ENCODE measurements around the gene IFNA8.
"Not testable (repeated sequence)": the region's sequence is repeated elsewhere in the genome, so short reads cannot be mapped to it uniquely, and the experiment has no call there.

Gene IFNA8

DNA sequence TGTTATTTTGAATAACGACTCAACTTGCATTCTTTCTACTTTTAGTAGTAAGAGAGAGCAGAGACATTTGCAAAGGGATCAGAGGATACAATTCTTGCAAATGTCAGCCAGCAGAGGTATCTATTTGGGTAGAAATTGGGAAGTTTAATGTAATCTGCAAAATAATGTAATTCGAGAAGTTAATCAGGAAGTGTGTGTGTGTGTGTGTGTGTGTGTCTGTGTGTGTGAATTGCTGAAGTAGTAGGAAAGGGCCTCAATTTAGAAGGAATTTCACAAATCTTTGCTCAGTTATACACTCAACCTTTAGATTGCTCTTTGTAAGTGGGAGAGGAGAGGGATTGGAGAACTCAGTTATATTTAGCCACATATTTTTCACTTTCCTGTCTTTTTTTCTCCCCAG is 20.3 kb downstream of the IFNA8 start:
- DNase-seq: no peak

DNA sequence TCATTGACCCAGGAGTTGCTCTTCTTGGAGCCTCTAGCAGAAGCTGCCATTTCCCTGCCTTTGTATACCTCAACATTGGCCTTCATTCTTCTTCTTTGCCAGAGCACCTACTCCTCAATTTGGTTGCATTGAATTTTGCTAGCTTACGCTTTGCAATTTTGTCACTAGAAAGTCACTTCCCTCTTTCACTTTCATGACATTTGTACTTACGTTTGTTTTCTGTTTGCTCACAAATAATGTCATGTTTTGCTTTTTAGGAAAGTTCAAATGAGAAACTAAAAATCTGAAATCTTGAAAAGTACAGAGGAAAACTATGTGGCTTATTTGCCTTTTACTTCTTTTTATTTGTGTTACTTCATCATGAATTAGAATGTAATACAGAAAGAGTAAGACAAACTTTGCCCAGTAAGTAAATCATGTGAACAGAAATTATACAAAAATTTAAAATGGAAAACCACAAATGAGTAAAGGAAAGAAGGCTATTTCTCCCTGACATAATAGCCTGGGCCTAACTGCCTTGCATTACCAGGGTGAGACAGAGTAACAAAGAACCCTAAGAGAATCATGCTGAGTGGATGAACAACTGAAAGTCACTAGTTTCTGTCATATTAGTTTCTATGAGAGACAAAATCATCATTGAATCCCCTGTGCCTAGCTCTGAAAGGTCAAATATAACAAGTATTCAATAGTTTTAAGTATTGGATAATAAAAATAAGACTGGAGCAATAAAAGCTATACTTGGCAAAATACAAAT is 23.9 kb downstream of the IFNA8 start:
- DNase-seq: no peak

DNA sequence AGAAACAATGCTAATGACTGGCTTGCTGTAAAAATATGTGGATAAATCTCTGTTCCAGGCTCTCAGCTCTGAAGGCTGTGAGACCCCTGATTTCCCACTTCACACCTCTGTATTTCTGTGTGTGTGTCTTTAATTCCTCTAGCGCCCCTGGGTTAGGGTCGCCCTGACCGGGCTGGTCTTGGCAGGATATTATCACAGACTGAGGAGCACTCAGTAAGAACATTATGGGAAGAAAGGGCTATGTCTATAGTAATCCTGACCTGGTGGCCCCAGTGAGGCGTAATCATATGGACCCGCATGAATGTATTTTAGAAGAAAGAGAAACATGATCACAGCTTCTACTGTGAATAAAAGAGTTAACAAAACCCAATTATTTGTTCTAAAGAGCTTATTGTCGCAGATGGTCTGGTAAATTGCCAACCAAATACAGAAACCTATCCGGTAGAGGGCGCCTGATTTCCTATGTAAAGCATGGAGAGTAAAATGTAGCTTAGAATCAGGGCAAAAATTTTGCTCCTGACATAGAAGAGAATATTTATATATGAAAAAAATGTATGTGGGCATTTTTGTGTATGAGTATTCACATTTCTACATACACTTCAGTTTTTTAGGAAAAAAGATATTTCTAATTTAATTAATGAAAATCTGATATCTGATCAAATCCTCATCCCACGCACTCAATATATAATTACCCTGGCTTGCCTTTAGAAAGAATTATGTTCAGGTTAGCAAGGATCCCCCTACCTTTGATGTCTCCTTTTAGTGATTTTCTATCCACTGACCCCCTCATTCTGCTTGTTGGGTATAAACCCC is 25.5 kb downstream of the IFNA8 start:
- DNase-seq: no peak

DNA sequence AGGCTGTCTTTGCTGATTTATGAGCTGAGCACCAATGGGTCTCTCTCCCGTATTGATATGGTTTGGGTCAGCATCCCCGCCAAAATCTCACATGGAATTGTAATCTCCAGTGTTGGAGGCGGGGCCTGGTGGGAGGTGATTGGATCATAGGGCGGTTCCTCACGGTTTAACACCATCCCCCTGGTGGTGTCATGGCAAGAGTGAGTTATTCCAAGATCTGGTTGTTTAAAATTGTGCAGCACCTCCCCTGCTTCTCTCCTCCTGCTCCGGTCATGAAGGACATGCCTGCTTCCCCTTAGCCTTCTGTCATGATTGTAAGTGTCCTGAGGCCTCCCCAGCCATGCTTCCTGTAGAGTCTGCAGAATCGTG is 26.1 kb downstream of the IFNA8 start:
- not testable (repeated sequence) for DNase-seq

DNA sequence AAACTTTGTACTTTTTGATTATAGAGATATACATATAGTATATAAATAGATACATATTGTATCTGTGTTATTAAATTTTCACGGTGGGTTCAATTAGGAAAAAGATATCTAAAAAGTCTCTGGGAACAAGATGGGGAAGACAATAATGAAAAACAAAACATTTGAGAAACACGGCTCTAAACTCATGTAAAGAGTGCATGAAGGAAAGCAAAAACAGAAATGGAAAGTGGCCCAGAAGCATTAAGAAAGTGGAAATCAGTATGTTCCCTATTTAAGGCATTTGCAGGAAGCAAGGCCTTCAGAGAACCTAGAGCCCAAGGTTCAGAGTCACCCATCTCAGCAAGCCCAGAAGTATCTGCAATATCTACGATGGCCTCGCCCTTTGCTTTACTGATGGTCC is 31.2 kb downstream of the IFNA8 start, which contains the start of gene IFNA1:
IFNA1 (plus strand) TSS at position 301 of the 400 bp plus-strand sequence; CDS start at position 370, 69 bp downstream.
- no peak for DNase-seq

DNA sequence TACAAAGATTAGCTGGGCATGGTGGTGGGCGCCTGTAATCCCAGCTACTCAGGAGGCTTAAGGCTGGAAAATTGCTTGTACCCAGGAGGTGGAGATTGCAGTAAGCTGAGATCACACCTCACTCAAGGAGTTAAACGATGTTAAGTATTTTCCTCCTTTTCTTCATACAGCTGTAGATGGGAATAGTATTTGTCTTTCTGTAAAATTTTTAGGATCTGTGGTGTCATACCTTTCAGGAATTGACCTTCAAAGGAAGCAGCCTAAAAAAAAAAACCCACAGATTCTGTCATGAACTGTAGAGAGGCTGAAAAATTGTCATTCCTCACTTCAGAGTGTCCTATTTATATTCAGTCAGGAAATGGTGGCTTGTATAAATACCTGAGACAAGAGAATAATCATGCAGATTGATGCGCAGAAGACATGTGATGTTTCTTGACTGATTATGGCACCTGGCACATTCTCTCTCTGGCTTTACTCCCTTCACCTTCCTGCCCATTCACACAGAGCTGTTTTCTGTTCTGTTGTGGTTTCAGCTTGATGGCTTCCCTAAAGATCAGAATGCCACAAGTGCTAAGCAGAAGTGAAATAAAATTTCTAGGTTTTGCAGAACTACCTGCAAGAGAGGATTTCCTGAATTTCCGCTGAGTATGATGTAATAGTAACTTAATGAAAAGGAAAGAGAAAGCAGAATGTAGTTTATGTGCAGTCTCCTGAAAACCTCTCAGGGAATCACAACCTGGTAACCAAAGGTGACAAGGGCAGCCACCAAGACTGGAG is 35.1 kb downstream of the IFNA8 start:
- DNase-seq: no peak

DNA sequence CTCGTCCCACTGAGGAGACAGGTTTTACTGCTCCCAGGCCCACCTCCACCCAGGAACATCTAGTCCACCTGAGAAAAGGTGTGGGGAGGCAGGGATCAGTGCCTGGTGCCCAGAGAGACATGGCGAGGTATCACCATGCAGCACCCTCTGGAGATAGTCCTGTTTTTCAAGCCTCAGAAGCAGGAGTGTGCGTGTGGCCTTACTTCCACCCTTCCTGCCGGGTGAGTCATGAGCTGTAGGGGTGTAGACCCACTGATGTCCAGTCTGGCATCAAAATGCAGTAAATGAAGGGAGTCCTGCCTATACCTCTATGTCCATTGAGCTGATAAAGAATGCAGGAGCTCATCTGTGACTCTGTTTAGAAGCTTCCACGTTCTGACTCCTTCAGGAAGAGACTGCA is 40.4 kb downstream of the IFNA8 start:
- not testable (repeated sequence) for DNase-seq

DNA sequence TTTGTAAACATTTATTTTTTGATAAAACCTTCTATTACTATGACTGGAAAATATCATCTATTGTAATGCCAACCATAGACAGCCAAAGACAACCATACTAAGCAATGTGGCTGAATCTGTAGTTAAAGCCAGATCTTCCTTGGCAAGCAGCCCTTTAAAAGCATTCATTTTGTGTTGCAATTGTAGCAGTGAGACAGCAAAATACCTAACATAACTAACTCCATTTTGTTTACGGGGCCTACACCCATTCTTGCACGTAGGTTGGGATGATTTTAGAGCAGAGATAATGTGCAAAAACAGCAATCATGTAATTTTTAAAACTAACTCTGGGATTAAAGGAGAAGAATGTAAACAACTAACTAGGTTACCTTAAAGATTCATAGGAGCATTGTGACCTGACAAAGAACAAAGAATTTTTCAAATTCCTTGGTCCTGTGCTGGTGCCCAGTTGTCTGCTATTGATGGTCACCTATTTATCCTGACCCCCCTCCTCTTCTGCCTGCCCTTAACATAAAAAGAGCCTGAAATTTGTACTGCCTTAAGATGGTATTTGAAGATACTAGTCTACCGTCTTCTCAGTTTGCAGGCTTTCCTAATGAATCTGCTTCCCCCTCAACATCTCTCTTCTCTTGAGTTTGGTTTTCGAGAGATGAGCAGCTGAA is 41.9 kb downstream of the IFNA8 start:
- no peak for DNase-seq

DNA sequence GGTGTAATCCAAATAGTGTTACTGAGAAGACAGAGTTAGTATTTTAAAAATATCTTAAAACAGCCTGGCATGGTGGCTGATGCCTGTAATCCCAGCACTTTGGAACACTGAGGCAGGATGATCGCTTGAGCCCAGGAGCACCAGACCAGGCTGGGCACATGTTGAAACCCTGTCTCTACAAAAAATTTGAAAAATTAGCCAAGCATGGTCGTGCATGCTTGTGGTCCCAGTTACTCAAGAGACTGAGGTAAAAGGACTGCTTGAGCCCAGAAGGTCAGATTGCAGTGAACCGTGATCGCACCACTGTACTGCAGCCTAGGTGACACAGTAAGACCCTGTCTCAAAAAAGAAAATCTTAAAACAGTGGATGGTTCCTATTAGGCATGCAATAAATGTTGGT is 43.8 kb downstream of the IFNA8 start:
- DNase-seq: no peak

DNA sequence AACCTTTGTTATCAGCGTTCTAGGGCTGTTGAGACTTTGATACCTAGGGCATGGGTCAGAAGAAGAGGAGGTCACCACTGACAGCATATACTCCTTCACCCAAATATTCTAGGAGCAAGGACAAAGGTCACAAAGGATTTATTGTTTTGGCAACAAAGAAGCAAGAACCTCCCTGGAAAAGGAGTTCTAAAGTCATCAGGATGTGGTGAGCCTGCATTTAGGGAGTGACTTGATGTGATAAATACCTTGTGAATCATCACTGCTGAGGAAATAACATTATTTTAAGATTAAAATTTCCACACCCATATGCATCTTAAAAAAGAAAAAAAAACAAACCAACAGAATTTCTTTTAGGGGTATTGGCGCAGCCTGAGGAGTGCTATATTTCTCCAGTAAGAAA is 45.2 kb downstream of the IFNA8 start:
- DNase-seq: no peak

DNA sequence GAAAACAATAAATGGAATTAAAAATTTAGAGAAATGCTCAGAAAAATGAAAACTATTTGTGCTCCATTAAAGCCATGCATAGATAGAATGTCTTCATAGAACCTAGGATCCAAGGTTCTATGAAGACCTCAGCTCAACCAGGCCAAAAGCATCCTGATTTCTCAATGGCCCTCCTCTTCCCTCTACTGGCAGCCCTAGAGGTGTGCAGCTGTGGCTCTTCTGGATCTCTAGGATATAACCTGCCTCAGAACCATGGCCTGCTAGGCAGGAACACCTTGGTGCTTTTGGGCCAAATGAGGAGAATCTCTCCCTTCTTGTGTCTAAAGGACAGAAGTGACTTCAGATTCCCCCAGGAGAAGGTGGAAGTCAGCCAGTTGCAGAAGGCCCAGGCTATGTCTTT is 46.4 kb downstream of the IFNA8 start:
- DNase-seq: no peak
